ENCODE measurements around the gene NBAS. TPM values are rescaled to one million over a fixed set of nuclear protein-coding genes. Genes with fewer than 3 reads are reported as not detected.
A peak's percentile ranks its signal among the peaks of the same experiment; 100 is the strongest.

Gene NBAS
- total and polyA plus RNA-seq, 3 experiments from 2014 or later, result 22.0 to 34.1 (median 30.6) TPM

DNA sequence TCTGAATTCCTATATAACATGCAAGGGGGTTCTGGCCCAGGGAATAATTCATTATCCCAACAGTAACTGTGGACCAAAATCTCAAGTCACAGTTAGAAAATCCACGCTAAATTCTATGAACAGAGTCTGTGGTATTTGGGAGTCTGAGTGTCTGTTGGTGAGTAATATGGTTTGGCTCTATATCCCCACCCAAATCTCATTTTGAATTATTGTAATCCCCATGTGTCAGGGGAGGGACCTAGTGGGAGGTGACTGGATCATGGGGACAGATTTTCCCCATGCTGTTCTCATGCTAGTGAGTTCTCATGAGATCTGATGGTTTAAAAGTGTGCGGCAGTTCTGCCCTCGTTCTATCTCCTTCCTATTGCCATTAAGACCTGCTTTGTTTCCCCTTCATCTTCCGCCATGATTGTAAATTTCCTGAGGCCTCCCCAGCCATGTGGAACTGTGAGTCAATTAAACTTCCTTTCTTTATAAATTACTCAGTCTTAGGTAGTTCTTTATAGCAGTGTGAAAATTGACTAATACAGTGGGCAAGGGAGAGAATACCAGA is 68.3 kb downstream of the NBAS start:
- H3K4me3 ChIP-seq (ENCODE audit: low read length), result no peak overlapping the region
- Mint-ChIP-seq H3K27me3 (no peaks in the 10 kb centered on the region), H3K4me1 (peaks cover 0 to 1% (median 0%) of the 10 kb centered on the region in 3 donors), H3K27ac (no peak overlapping the region), H3K4me3 (no peak overlapping the region), H3K9me3 (no peaks in the 10 kb centered on the region), H3K36me3 (peaks cover 10 to 60% (median 25%) of the 10 kb centered on the region in 3 donors)
- H3K36me3 ChIP-seq (ENCODE audit: insufficient read depth, low read length), result no peaks in the 10 kb centered on the region
- no peak for DNase-seq
- CTCF ChIA-PET, result no interaction called here
- no peaks in the 10 kb centered on the region for H3K9me3 ChIP-seq (ENCODE audit: low read length)
- H3K4me1 ChIP-seq (ENCODE audit: insufficient read depth, low read length), result no peaks in the 10 kb centered on the region
- no peak overlapping the region for H3K27ac ChIP-seq (ENCODE audit: low read depth, low read length)
- POLR2A ChIA-PET, result no interaction called here
- H3K27me3 ChIP-seq (ENCODE audit: insufficient read depth, low read length, poor library complexity, severe bottlenecking), result no peaks in the 10 kb centered on the region

- Mint-ChIP-seq H3K27me3 (no peaks in the 10 kb centered on the region), H3K27ac (no peak overlapping the region), H3K9me3 (no peaks in the 10 kb centered on the region), H3K4me3 (no peak overlapping the region), H3K4me1 (no peaks in the 10 kb centered on the region), H3K36me3 (peaks cover 18 to 82% (median 34%) of the 10 kb centered on the region in 3 donors)
- no peaks in the 10 kb centered on the region for H3K9me3 ChIP-seq (ENCODE audit: low read length)
- no peak overlapping the region for H3K27ac ChIP-seq (ENCODE audit: low read depth, low read length)
- ChIA-PET POLR2A (no interaction called here), CTCF (no interaction called here)
- H3K4me3 ChIP-seq (ENCODE audit: low read length), result no peak overlapping the region
- H3K4me1 ChIP-seq (ENCODE audit: insufficient read depth, low read length), result no peaks in the 10 kb centered on the region
- H3K36me3 ChIP-seq (ENCODE audit: insufficient read depth, low read length), result peaks cover 12% of the 10 kb centered on the region
- H3K27me3 ChIP-seq (ENCODE audit: insufficient read depth, low read length, poor library complexity, severe bottlenecking), result no peaks in the 10 kb centered on the region
- DNase-seq, result no peak
These were observed 74.4 kb downstream of the NBAS start for GRCh38 chr2:15486770-15487169.

DNA sequence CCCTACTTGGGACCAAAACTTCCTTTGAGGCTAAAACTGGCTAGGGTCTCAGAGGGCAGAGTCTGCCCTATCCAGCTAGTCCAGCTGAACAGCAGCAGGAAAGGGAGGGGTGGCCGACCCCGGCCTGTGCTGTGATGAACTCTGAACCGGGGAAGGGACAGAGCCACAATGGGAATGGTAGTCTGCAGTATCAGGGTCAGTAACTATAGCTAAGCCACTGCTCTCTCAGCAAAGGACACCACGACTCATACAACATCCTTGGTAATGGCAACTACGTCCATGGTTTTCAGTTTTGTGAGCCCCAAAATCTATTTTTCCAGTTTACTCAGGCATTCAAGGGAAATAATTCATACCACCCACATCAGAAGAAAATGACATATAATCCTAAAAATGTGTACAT is 75.2 kb downstream of the NBAS start:
- ChIA-PET POLR2A (no interaction called here), CTCF (no interaction called here)
- Mint-ChIP-seq H3K27ac (no peak overlapping the region), H3K27me3 (no peaks in the 10 kb centered on the region), H3K4me1 (no peaks in the 10 kb centered on the region), H3K4me3 (no peak overlapping the region), H3K9me3 (no peaks in the 10 kb centered on the region), H3K36me3 (peaks cover 20 to 86% (median 35%) of the 10 kb centered on the region in 3 donors)
- Histone ChIP-seq H3K4me3 (ENCODE audit: low read length) (no peak overlapping the region), H3K27me3 (ENCODE audit: insufficient read depth, low read length, poor library complexity, severe bottlenecking) (no peaks in the 10 kb centered on the region), H3K4me1 (ENCODE audit: insufficient read depth, low read length) (no peaks in the 10 kb centered on the region), H3K9me3 (ENCODE audit: low read length) (no peaks in the 10 kb centered on the region), H3K27ac (ENCODE audit: low read depth, low read length) (no peak overlapping the region), H3K36me3 (ENCODE audit: insufficient read depth, low read length) (peaks cover 12% of the 10 kb centered on the region)
- no peak for DNase-seq

GRCh38 chr2:15481000-15481399 is 80.1 kb downstream of the NBAS start:
- peaks cover 7% of the 10 kb centered on the region for H3K36me3 ChIP-seq (ENCODE audit: insufficient read depth, low read length)
- ChIA-PET POLR2A (no interaction called here), CTCF (no interaction called here)
- H3K27me3 Mint-ChIP-seq, result no peaks in the 10 kb centered on the region
- H3K4me3 ChIP-seq (ENCODE audit: low read length), result no peak overlapping the region
- H3K4me1 ChIP-seq (ENCODE audit: insufficient read depth, low read length), result no peaks in the 10 kb centered on the region
- H3K4me1 Mint-ChIP-seq, result no peaks in the 10 kb centered on the region
- H3K27ac Mint-ChIP-seq, result no peak overlapping the region
- H3K27ac ChIP-seq (ENCODE audit: low read depth, low read length), result no peak overlapping the region
- H3K9me3 Mint-ChIP-seq, result no peaks in the 10 kb centered on the region
- no peaks in the 10 kb centered on the region for H3K27me3 ChIP-seq (ENCODE audit: insufficient read depth, low read length, poor library complexity, severe bottlenecking)
- DNase-seq, result no peak
- H3K4me3 Mint-ChIP-seq, result no peak overlapping the region
- H3K9me3 ChIP-seq (ENCODE audit: low read length), result no peaks in the 10 kb centered on the region
- peaks cover 30 to 83% (median 30%) of the 10 kb centered on the region in 3 donors for H3K36me3 Mint-ChIP-seq

- H3K9me3 ChIP-seq (ENCODE audit: low read length), result no peaks in the 10 kb centered on the region
- no peak for DNase-seq
- no peak overlapping the region for H3K4me3 ChIP-seq (ENCODE audit: low read length)
- Mint-ChIP-seq H3K27ac (no peak overlapping the region), H3K36me3 (peaks cover 28 to 83% (median 30%) of the 10 kb centered on the region in 3 donors), H3K4me1 (no peaks in the 10 kb centered on the region), H3K9me3 (no peaks in the 10 kb centered on the region), H3K4me3 (no peak overlapping the region), H3K27me3 (no peaks in the 10 kb centered on the region)
- ChIA-PET POLR2A (no interaction called here), CTCF (no interaction called here)
- peaks cover 2% of the 10 kb centered on the region for H3K36me3 ChIP-seq (ENCODE audit: insufficient read depth, low read length)
- no peaks in the 10 kb centered on the region for H3K27me3 ChIP-seq (ENCODE audit: insufficient read depth, low read length, poor library complexity, severe bottlenecking)
- no peak overlapping the region for H3K27ac ChIP-seq (ENCODE audit: low read depth, low read length)
- H3K4me1 ChIP-seq (ENCODE audit: insufficient read depth, low read length), result no peaks in the 10 kb centered on the region
These were observed 80.6 kb downstream of the NBAS start for GRCh38 chr2:15480552-15480951.

DNA sequence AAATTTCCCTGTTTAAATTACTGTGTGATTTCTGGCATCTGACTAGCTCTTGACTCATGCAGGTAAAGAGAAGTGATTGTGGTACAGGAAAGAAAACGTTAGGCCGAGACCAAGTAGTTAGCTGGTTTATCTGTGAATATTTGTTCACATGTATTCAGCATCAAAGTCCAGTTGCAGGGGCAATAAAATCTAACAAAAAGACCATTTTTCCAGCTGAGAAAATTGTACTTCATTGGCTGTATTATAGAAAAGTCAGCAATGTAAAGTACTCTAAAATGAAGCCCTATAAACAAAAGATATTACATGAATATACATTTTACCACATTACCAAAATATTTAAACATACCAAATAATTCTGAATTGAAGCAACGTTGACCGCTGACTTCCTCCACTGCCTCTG is 88.3 kb downstream of the NBAS start:
- H3K9me3 ChIP-seq (ENCODE audit: low read length), result no peaks in the 10 kb centered on the region
- no peak overlapping the region for H3K4me3 ChIP-seq (ENCODE audit: low read length)
- peaks cover 0 to 4% (median 0%) of the 10 kb centered on the region in 5 donors for H3K9me3 Mint-ChIP-seq
- ChIA-PET CTCF (no interaction called here), POLR2A (no interaction called here)
- H3K36me3 Mint-ChIP-seq, result peaks cover 39 to 84% (median 57%) of the 10 kb centered on the region in 3 donors
- no peaks in the 10 kb centered on the region for H3K4me1 Mint-ChIP-seq
- H3K4me3 Mint-ChIP-seq, result no peak overlapping the region
- H3K27ac Mint-ChIP-seq, result peak overlapping the region in 2 of 8 donors; percentile 3 to 47
- H3K27ac ChIP-seq (ENCODE audit: low read depth, low read length), result no peak overlapping the region
- H3K4me1 ChIP-seq (ENCODE audit: insufficient read depth, low read length), result no peaks in the 10 kb centered on the region
- H3K27me3 ChIP-seq (ENCODE audit: insufficient read depth, low read length, poor library complexity, severe bottlenecking), result no peaks in the 10 kb centered on the region
- no peak for DNase-seq
- peaks cover 12% of the 10 kb centered on the region for H3K36me3 ChIP-seq (ENCODE audit: insufficient read depth, low read length)
- H3K27me3 Mint-ChIP-seq, result no peaks in the 10 kb centered on the region

DNA sequence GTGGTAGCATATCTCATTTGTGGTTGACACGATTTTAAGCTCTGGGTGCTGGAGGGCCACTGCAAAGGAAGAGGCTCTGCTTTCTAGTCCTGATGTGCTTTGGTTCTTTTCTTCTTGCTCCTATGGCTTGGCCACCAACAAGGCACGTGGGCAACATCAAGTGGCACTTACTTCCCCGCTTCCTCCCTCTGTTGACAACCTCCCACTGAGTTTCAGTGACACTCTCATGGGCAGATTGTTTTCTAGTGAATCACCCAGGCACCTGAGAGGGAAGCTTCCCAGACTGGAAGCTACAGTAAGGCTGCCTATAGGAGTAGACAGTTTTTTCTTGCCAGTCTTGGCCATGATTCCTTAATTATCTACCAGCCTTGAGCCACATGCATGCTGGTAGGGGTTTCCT is 89.0 kb downstream of the NBAS start:
- Histone ChIP-seq H3K9me3 (ENCODE audit: low read length) (no peaks in the 10 kb centered on the region), H3K27ac (ENCODE audit: low read depth, low read length) (no peak overlapping the region), H3K4me1 (ENCODE audit: insufficient read depth, low read length) (no peaks in the 10 kb centered on the region), H3K27me3 (ENCODE audit: insufficient read depth, low read length, poor library complexity, severe bottlenecking) (no peaks in the 10 kb centered on the region), H3K4me3 (ENCODE audit: low read length) (no peak overlapping the region), H3K36me3 (ENCODE audit: insufficient read depth, low read length) (peaks cover 12% of the 10 kb centered on the region)
- DNase-seq, result no peak
- POLR2A ChIA-PET, result no interaction called here
- H3K36me3 Mint-ChIP-seq, result peaks cover 36 to 86% (median 60%) of the 10 kb centered on the region in 3 donors
- H3K27ac Mint-ChIP-seq, result no peak overlapping the region
- no peaks in the 10 kb centered on the region for H3K4me1 Mint-ChIP-seq
- CTCF ChIA-PET, result no interaction called here
- no peak overlapping the region for H3K4me3 Mint-ChIP-seq
- H3K27me3 Mint-ChIP-seq, result no peaks in the 10 kb centered on the region
- peaks cover 0 to 4% (median 0%) of the 10 kb centered on the region in 5 donors for H3K9me3 Mint-ChIP-seq

GRCh38 chr2:15471606-15472005 is 89.5 kb downstream of the NBAS start:
- Histone ChIP-seq H3K4me1 (ENCODE audit: insufficient read depth, low read length) (no peaks in the 10 kb centered on the region), H3K36me3 (ENCODE audit: insufficient read depth, low read length) (peaks cover 12% of the 10 kb centered on the region), H3K9me3 (ENCODE audit: low read length) (no peaks in the 10 kb centered on the region), H3K27me3 (ENCODE audit: insufficient read depth, low read length, poor library complexity, severe bottlenecking) (no peaks in the 10 kb centered on the region), H3K27ac (ENCODE audit: low read depth, low read length) (no peak overlapping the region), H3K4me3 (ENCODE audit: low read length) (no peak overlapping the region)
- Mint-ChIP-seq H3K27me3 (no peaks in the 10 kb centered on the region), H3K4me1 (no peaks in the 10 kb centered on the region), H3K27ac (peak overlapping the region in 1 of 8 donors; percentile 43), H3K4me3 (no peak overlapping the region), H3K36me3 (peaks cover 36 to 87% (median 60%) of the 10 kb centered on the region in 3 donors), H3K9me3 (peaks cover 0 to 4% (median 0%) of the 10 kb centered on the region in 5 donors)
- CTCF ChIA-PET, result no interaction called here
- POLR2A ChIA-PET, result no interaction called here
- no peak for DNase-seq
